ENCODE results near the gene PRICKLE1.
"Not testable (repeated sequence)": the region's sequence is repeated elsewhere in the genome, so short reads cannot be mapped to it uniquely, and the experiment has no call there.

Gene PRICKLE1

GRCh38 chr12:42552822-42553221 lies 36.7 kb downstream of the PRICKLE1 start:
- no peak for DNase-seq

GRCh38 chr12:42550800-42551199 lies 38.7 kb downstream of the PRICKLE1 start:
- DNase-seq, result no peak

GRCh38 chr12:42546709-42547108 lies 42.8 kb downstream of the PRICKLE1 start:
- no peak for DNase-seq

- no peak for DNase-seq
Measured at GRCh38 chr12:42541965-42542364, 47.6 kb downstream of the PRICKLE1 start.

- not testable (repeated sequence) for DNase-seq
Measured at GRCh38 chr12:42541308-42541707, 48.2 kb downstream of the PRICKLE1 start.

GRCh38 chr12:42539696-42540095 lies 49.9 kb downstream of the PRICKLE1 start:
- no peak for DNase-seq

- no peak for DNase-seq
Measured at GRCh38 chr12:42538203-42538602, 51.3 kb downstream of the PRICKLE1 start.

DNA sequence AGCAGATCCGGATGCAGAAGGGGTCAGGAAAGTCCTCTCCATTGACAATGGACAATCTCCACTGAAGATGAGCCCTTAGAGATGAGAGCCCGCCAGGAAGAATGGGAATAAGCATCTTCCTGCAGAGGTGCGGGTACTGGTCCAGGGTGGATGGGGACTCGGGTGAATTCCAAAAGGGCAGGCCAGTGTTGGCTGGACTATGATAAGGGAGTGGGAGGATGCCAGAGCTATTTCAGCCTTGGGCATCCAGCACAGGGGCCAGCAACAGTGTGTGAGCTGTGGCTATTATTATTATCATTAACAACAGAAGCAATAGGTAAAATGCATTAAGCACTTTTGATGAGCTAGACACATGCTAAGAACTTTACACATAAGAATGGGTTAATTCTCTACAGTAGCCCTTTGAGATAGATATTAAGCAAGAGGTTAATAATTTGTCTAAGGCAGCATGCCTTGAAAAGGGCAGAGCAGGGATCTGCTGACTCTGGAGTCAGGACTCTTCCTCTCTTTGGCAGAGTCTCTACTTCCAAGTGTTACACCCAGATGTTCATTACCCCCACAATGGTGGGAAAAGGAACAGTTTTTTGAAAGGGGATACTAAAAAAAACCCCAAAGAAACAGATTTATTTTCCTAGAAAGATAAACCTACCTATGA lies 55.2 kb downstream of the PRICKLE1 start:
- DNase-seq, result no peak

- no peak for DNase-seq
Measured at GRCh38 chr12:42530284-42530683, 59.3 kb downstream of the PRICKLE1 start.

- DNase-seq, result no peak
Measured at GRCh38 chr12:42525444-42525843, 64.1 kb downstream of the PRICKLE1 start.

DNA sequence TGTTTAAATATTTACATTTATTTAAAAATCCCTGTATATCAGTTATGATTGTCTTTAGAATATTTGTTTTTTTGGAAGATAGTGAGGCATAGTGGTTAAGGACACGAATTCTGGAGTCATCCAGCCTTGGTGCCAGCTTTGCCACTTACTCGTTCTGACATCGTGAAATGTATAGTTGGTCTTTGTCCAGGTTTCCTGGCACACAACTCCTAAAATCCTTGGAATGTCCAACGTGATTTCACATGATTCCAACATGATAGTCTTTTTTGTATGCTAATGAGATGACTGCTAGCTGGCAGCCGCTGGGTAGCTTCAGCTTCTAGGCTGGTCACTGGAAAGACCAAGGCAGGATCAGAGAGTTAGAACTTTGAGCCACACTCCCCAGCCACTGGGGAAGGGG lies 64.8 kb downstream of the PRICKLE1 start:
- DNase-seq, result no peak

GRCh38 chr12:42516573-42516972 lies 73.0 kb downstream of the PRICKLE1 start:
- no peak for DNase-seq

DNA sequence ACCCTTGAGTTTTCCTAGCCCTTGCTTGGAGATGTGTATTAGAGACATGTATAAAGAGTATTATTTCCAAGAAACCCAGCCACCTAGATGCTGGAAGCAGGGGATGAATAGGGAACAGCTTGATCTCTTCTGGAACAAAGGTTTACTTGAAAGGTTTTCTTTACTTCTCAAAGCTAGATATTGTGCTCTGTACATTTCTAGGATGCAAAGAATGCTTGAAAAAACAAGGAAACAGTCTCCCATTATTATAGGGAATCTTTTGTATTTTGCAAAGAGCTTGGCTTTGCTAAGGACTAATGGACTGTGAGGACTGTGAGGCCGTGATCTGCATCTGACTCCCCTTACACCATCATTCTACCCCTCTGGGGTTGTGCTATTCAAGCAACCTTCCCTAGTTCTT lies 77.9 kb downstream of the PRICKLE1 start:
- no peak for DNase-seq

- DNase-seq, result no peak
Measured at GRCh38 chr12:42510823-42511222, 78.7 kb downstream of the PRICKLE1 start.

DNA sequence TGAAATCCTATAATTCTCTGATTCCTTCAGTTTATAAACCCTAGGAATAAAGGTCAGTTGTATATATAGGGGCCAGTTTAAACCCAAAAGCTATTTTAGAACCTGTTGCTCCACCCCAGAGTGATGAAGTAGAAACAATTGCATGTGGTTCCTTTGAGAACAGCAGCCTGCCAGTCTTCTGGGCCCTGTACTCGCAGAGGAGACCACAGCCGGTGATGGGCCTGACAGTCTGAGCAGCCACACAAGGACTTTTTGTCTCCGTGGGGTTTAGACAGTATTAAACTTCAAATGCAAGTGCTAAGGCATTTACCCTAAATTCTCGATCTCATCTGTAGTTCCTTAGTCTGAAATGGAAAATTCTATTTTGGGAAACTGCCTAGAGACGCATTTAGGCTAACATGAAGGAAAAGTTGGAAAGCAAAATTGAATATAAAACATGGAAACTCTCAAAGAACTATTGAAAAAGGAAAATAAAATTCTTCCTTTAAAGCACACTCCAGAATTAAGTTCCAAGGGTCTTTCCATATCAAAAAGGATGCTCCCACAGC lies 80.6 kb downstream of the PRICKLE1 start:
- DNase-seq, result no peak

- DNase-seq, result no peak
Measured at GRCh38 chr12:42507565-42507964, 82.0 kb downstream of the PRICKLE1 start.

DNA sequence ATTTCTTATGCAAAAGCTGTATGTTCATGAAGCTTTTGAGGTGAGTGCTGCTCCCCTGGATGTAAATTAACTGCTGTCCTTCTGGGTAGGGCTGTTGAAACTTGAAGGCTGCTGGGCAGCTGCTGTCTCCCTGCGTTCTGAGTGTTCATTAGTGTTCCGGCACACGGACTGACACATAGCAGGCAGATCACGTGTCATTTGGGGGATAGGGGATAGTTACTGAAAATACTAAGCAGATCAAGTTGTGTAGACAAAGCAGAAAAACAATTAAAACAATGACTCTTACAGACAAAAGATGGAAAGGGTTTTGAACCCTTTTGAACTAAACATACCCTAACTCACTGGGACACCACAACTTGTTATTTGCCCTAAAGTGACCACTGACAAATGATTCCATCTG lies 82.5 kb downstream of the PRICKLE1 start:
- no peak for DNase-seq

DNA sequence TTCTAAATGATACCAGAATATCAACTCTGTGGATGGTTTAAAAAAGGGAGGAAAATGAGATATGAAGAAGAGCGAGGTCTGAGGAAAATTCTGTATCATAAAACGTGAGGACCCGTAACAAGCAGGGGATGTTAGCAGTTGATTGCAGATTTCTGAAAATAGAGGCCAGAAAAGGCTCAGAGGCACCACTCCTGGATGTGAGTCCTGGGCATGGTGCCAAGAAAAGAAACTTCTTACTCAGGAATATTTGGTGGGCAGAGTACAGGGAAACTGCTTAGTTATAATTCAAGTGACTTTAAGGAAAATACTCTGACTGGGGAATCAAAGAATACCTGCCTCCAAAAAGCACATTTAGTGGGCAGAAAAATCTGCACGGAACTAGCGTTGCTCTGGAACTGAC lies 85.5 kb downstream of the PRICKLE1 start:
- DNase-seq, result no peak

DNA sequence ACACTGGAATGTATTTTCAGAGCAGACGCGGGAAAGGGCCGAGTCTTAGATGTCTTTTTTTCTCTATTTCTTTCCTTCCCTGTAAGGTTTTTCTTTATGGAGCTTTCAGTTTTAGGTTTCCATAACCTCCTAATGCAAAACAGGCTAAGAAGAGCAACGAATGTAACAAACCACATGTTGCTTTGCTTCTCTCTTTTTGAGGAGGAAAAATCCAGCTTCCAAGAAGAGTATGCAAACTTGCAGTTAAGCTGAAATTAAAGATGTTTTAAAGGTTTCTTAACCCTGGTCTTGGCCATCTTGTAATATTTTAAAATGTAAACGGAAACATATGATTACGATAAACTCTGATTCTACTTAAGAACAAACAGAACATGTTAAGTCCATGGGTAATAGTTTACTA lies 86.9 kb downstream of the PRICKLE1 start:
- no peak for DNase-seq

GRCh38 chr12:42498549-42499247 lies 90.8 kb downstream of the PRICKLE1 start:
- DNase-seq, result no peak

DNA sequence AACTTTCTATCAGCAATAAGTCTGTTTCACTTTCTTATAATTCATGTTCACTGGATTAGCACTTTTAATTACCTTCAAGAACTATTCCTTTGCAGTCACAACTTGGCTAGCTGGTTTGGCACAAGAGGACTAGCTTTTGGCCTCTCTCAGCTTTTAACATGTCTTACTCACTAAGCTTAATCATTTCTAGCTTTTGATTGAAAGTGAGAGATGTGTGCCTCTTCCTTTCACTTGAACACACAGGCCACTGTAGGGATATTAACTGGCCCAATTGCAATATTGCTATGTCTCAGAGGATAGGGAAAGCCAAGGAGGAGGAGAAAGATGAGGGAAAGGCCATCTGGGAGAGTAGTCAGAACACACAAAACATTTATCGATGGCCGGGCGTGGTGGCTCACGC lies 92.7 kb downstream of the PRICKLE1 start:
- DNase-seq, result no peak

DNA sequence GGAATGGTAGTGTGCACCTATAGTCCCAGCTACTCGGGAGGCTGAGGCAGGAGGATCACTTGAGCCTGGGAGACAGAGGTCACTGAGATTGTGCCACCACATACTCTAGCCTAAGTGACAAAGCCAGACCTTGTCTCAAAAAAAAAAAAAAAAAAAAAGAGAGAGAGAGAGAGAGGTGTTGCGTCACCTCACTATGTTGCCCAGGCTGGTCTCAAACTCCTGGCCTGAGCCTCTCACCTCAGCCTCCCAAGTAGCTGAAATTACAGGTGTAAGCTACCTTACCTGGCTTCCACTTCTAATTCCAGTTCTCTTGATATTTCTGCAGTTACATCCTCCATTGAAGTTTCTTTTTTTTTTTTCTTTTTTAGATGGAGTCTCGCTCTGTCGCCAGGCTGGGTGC lies 94.3 kb downstream of the PRICKLE1 start:
- no peak for DNase-seq

DNA sequence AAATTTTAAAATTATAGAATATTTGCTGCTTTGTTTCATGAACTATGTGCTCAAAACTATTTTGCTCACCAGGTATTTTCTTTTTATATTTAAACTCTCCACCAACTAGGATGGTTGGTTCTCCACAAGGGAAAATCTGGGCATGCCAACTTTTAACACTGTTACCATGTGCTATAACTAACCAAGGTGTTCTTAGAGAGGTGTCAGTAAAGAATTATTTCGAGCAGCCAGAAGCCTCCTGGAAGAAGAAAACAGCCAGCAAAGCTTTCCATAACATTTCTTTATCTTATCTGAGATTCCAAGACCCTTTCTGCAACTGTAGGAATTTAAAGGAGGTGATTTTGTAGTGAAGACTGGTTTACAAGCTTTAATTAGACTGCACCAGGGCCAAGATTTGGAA lies 97.3 kb downstream of the PRICKLE1 start:
- DNase-seq, result no peak

- no peak for DNase-seq
Measured at GRCh38 chr12:42490261-42490842, 99.2 kb downstream of the PRICKLE1 start.
